Measurements from ENCODE around the gene POM121C.
"Not testable (repeated sequence)": the region's sequence is repeated elsewhere in the genome, so short reads cannot be mapped to it uniquely, and the experiment has no call there.

DNA sequence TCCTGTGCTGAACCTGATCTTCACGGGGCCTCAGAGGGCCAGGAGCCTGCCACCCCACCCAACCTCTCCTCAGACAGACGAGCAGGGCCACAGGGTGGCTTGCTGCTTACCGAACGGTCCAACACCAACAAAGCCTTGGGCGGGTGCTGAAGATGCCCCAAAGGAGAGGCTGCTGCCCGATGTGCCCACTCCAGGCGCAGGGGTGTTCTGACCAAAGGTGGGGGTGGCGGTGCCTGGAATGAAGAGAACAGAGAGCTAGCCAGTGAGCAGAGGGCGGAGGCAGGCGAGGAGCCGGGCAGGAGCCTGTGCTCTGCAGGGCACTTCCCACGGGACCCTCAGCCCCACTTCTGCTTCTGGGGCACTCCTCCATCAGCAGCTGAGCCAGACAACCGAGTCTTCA lies 66.9 kb downstream of the POM121C start:
- TF ChIP-seq, protein P1, sequence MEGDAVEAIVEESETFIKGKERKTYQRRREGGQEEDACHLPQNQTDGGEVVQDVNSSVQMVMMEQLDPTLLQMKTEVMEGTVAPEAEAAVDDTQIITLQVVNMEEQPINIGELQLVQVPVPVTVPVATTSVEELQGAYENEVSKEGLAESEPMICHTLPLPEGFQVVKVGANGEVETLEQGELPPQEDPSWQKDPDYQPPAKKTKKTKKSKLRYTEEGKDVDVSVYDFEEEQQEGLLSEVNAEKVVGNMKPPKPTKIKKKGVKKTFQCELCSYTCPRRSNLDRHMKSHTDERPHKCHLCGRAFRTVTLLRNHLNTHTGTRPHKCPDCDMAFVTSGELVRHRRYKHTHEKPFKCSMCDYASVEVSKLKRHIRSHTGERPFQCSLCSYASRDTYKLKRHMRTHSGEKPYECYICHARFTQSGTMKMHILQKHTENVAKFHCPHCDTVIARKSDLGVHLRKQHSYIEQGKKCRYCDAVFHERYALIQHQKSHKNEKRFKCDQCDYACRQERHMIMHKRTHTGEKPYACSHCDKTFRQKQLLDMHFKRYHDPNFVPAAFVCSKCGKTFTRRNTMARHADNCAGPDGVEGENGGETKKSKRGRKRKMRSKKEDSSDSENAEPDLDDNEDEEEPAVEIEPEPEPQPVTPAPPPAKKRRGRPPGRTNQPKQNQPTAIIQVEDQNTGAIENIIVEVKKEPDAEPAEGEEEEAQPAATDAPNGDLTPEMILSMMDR (IDR thresholded peaks at IDR 0.05; ENCODE audit: insufficient read depth, low read depth, low read length), result not testable (repeated sequence)
- TF ChIP-seq EZH2 (IDR thresholded peaks at IDR 0.05; ENCODE audit: insufficient read depth, low read length), result not testable (repeated sequence)
